Posterior vena cava (tissue), 2 donors: ENCODE results near the gene ADAM11. TPM values are rescaled to one million over a fixed set of nuclear protein-coding genes. Genes with fewer than 3 reads are reported as not detected.
"Not testable (repeated sequence)": the region's sequence is repeated elsewhere in the genome, so short reads cannot be mapped to it uniquely, and the experiment has no call there.

Experiments
- DNase-seq: peaks from one replicate; pipeline ENCODE4 v3.0.0-alpha.2; 2020; ENCODE audit warnings: low spot score
- intact Hi-C, 2 donors: fragments of 100-400 bp; cut with DNase I; formaldehyde crosslinking; loops; one replicate each; pipeline versions ENCODE4 v1.14.1 to v1.14.2; 2022 to 2023
- total RNA-seq, 2 donors: library from RNA; stranded (reverse); fragmentation: NEBNext Ultra II Directional; extraction: Animal tissue kit (Norgen Biotek cat#: 25700); gene quantifications; one replicate each; pipeline ENCODE4 v1.2.1, GENCODE V29; 2021
- donor health status: DM: yes; HTN: yes; CAD: no.
- donor health status: DM: yes; HTN: yes; CAD: no.

Gene ADAM11
- total RNA-seq, 2 donors from 2014 or later = 0.29 to 0.42 TPM

DNA sequence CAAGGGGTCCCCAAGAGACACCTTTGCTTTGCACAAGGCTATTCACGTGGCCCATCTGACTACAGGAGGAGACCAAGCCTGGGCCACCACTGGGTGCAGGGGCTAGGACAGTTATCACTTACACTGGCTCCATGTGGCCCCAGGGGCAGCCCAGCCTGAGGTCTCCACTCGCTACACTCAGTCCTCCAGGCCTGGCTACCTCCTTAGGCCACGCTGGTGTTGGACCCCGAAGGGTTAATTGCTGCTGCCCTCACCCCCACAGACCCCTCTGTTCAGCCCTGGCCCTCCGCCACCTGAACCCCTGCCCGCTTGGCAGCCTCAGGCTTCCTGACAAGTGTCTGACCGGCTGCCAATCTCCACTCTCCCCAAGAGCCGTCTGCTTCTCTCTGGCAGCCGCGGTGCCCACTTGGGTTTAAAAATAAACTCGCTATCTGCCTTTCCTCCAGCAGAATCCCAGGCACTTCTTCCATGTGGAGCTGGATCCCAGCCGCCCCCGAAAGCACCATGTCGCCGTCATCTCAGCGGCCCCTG lies 27.8 kb downstream of the ADAM11 start:
- peak; percentile 71 for DNase-seq
- intact Hi-C loops = no loop called here

DNA sequence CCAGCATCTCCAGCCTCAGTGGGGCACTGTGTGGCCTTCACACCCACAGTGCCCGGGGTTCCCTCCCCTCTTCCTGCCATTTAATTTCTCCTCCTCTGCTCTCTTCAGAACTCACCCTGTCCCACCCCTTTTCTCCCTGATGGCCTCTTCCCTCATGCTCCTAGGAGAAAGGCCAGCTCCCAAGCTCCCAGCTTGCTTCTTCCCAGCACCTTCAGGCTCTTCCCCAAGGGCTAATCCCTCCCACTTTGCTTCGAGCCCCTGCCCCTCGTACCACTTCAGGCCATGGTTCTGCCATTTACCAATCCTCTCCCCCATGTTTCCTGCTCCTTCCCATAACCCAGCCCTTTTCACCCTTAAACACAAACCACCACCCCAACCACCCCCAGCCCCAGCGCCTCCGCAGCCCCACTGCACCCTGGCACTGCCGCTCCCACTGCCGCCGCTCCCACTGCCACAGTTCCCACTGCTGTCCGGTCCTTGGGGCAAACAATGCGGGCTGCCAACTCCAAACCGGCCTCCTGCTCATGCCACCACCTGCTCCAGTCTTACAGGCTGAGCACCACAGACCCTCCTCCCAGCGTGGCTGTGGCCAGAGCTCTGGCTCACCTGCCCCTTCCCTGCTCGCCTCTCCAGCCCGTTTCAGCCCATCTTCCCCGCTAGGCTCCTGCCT lies 28.6 kb downstream of the ADAM11 start:
- DNase-seq = peak; percentile 59
- intact Hi-C loops = no loop called here

DNA sequence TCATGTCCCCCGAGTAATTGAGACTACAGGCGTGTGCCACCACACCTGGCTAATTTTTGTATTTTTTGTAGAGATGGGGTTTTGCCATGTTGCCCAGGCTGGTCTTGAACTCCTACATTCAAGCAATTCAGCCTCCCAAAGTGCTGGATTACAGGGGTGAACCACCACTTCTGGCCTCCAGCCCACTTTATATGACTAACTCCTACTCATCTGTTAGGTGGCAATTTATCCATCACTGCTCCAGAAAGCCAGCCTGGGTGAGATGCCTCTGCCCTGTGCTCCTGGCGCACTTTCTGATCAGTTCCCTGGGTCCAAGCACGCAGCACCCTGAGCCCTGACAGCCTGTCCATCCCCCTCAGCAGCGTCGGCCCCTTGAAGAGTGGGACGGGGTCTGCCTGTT lies 29.4 kb downstream of the ADAM11 start:
- intact Hi-C loops = no loop called here
- DNase-seq = peak; percentile 37

DNA sequence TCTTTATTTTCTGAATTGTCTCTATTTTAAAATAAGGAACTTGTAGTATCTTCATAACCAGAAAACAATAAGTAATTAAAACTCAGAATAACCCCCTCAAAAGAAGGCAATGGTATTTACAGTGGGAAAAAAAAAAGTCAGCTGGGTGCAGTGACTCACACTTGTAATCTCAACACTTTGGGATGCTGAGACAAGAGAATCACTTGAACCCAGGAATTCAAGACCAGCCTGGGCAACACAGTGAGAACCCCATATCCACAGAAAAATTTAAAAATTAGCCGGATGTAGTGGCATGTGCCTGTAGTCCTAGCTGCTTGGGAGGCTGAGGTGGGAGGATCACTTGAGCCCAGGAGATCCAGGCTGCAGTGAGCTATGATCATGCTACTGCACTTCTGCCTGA lies 33.5 kb downstream of the ADAM11 start:
- no peak for DNase-seq
- intact Hi-C loops = loop anchor here (1.0 to 5.0 kb wide), 2 partner anchors 34 to 35 kb away; partner anchors contain the start of gene ADAM11 (in 1 of the 2)

DNA sequence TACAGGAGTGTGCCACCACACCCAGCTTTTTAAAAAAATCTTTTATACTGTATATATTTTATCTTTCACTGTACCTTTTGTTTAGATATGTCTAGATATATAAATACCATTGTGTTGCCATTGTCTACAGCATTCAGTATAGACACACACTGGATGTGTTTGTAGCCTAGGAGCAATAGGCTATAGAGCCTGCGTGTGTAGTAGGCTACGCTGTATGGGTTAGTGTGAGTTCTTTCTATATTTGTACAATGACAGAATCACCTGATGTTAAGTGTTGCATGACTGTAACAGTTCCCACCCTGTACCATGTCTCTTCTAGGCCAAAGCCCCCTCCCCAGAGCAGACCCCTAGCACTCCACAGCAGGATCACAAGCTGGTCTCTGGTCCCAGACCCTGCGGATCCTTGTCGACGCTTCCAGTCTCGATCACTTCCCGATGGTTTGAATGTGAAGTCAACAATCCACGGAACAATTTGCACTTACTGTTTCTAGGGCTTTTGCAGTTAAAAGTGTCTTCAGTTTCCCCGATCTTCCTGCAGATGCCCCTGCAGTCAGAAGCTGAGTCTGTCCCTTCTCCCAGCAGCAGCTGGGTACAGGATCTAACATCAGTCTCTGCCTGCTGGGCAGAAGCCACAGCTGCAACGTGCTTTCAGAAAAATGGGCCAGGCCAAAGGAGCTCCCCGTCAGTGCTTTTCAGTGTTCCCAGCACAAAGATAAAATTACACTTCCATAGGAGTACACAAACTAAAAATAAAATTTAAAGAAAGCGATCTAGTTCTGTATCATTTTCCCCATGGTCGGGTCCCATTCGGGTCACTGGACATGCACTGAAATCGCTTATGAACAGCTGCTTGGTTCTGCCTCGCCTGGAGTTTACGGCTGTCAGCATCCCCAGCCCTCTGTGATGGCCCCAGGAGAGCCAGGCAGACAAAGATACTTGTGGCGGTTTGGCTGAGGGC lies 35.4 kb downstream of the ADAM11 start:
- peak; percentile 42 for DNase-seq
- intact Hi-C loops = loop anchor here in 1 of 2 donors (5.0 kb wide), 1 partner anchor 33 kb away; no protein-coding TSS in a partner anchor

DNA sequence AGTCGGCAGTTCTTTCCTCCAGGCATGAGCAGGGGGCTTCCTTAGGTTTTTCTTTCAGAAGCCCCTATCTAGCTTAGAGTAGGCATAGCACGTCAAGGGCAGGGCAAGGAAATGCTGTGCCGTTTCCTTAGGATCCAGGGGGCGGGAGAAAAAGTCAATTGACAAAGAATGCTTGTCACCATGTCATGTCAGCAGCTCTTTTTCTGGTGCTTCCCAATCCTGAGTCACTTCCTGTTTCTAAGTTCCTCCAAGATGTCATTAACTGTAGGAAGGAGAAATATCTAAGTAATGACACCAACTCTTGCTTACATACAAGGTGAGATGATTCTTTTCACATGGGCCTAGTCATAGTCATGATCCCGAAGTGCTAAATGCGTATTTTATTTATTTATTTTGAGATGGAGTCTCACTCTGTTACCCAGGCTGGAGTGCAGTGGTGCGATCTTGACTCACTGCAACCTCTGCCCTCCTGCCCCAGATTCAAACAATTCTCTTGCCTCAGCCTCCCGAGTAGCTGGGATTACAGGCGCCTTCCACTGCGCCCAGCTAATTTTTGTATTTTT lies 36.1 kb downstream of the ADAM11 start:
- DNase-seq = peak; percentile 41
- intact Hi-C loops = loop anchor here in 1 of 2 donors (5.0 kb wide), 1 partner anchor 32 kb away; no protein-coding TSS in a partner anchor

DNA sequence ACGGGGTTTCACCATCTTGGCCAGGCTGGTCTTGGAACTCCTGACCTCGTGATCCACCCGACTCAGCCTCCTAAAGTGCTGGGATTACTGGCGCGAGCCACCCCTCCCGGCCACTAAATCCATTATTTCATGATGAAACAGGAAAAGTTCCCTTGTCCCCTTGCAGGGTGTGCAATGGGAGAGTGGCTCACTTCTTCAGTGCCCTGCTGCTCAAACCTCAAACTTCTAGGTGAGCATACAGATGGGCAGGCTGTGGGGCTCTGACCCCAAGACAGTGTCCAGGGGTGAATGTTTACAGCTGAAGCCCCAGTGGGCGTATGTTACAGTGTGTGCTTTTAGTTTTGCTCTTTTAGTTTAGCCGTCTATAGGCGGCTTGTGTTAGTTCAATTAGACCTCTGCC lies 36.6 kb downstream of the ADAM11 start:
- DNase-seq = peak; percentile 20
- intact Hi-C loops = no loop called here

DNA sequence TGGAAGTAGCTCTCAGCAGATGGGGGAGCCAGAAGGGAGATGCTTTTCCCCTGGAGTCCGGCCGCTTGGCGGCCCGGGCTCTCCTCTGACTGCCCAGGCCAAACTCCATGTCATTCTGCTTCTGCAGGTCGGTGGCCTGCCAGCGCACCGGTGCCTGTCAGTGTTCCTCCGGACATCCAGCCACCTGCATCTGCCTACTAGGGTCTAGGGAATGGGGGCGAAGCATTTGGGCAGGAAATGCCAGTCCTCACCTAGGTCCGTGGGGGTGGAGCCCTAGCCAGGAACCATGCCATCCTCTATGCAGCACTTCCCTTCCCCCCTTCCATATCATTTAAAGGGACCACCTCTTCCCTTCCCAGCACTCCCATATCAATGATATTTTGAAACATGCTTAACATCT lies 37.1 kb downstream of the ADAM11 start:
- intact Hi-C loops = no loop called here
- DNase-seq = peak; percentile 43

DNA sequence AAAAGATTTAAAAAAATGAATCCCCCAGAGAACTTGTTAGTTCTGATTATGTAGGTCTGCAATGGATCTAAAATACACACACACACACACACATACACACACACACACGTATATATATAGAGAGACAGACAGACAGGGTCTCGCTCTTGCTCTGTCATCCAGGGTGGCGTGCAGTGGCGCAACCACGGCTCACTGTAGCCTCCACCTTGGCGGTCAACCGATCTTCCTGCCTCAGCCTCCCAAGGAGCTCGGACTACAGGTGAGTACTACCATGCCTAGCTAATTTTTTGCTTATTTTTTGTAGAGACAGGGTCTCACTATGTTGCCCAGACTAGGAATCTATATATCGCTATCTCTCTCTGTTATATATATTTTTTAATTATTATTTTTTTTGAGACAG lies 37.9 kb downstream of the ADAM11 start:
- no peak for DNase-seq
- intact Hi-C loops = no loop called here

DNA sequence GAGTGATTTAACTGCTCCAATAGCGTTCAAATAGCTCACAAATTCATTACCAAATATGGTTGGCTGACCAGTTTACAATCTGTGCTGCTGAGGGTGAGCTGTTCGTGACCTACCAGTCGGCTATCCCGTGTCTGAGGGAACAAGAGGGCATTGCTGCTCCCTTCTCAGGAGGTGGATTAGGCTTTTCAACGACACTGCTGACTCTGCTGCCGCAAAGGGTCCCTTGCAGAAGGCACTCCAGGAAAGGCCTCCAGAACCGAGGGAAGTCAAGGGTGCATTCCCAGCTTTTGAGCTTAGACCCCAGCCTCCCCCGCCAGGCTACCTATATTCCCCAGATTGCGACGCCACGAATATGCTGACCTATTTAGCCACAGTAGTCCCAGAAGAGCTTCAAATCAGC lies 39.0 kb downstream of the ADAM11 start:
- intact Hi-C loops = no loop called here
- DNase-seq = peak; percentile 71

DNA sequence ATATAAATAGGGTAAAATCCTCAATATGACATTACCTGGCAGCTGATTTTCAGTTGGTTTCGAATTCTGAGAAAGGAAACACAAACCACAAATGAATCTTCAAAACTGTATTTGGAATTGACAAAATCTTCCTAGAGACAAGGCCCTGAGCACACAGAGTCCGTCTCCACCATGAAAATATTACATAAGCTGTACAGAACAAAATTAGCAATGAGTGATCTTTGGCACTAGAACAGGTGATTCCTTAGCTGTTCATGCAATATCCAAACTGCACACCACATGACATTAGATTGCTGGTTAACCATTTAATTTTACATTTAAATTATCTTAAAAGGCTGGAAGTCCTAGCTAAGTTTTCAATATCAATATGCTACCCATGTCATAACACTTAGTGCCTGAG lies 39.6 kb downstream of the ADAM11 start:
- no peak for DNase-seq

DNA sequence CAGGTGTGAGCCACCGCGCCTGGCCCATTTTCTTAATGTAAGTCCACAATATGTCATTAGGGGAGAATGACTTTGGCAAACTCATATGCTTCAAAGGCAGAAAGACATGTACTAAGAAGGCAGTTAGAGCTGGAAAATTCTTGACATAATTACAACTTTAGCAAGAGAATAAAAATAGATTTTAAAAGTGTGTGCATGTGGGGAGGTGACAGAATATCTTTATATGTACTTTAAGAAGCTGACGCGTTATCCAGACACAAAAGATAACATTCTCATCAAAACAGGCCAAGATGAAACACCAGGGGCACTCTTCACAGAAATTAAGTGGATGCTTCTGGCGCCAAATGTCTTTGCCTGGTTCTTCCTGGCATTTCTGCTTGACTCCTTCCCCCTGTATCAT lies 43.1 kb downstream of the ADAM11 start:
- DNase-seq = peak; percentile 36
- intact Hi-C loops = no loop called here

More for the DNA sequence above, 39.6 kb downstream of the ADAM11 start:
- intact Hi-C loops = no loop called here

DNA sequence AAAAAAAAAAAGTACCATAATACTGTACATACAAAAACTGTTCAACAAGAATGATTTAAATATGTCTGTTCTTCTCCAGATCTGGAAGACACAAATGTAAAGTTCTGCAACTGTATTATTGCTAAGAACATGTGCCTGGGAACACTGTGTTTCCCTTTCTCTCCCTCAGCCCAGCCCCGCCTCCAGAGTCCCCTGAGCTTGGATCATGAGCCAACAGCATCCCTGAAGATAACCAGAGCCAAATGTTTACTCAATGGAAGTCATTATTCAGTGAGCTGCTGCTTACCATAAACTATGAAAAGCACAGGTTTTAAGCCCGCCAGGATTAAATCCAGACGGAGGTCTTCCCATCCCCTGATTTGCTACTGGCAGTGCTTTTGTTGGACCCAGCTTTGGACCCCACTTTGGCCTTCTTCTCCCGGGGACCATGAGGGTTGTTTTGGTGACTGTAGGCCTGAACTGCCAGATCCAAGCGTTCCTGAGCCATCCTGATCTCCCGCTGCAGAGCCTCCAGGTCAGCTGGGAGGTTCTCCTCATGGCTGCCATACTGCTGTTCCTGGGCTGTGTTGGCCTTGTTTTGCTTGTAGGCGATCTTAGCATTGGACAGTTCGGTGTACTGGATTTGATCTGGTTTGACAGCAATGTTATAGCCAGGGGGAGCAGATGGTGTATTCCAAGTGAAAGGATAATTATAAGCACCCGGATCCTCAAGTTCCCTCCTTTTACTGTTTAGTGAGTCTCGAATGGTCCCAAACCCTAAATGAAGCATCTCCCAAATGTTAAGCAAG lies 45.7 kb downstream of the ADAM11 start:
- DNase-seq = peak; percentile 43
- intact Hi-C loops = no loop called here

DNA sequence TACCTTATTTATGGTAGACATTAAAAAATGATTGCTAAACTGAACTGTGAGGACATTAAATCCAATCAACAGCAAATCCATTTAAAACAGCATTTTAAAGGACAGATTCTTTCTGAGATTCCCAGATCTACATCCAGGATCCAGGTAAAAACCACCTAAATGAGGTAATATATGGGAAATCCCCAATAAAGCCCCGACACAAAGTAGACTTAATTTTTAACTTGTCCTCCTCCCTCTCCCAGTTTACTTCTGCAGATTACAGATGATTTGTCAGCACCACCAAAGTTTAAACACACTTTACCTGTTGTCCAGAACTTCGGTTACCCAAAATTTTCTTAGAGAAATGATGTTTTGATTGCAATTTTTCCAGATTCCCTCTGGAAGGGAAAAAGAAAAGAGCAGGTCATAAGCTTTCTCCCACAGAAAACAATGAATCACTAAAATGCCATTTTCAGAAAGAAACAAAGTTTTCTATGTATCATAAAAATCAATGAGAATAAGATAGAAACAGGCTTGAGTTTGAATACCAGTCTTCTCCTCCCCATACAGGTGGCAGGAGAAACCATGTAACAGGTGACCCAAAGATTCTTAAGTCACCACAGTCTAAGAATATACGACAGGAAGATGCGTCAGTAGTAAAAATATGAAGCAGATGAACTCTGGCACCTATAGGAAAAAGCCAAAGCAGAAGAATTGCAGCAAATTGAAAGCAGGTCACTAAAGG lies 48.5 kb downstream of the ADAM11 start:
- intact Hi-C loops = no loop called here
- no peak for DNase-seq

DNA sequence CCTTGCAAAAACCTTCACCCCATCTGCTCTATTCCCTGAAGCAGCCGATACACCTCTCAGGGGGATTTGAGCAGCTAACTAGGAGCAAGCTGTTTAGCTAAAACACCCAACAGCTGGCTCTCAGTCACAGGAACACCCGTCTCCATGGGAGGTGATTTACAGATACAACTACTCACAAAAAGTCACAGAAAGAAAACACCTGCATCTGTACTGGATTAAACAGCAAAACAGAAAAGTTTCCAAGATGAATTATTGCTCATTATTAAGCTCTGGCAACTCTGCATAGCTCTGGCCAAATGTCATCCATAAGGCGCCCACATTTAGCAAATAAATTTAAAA lies 49.0 kb downstream of the ADAM11 start:
- DNase-seq = peak; percentile 20
- intact Hi-C loops = no loop called here

DNA sequence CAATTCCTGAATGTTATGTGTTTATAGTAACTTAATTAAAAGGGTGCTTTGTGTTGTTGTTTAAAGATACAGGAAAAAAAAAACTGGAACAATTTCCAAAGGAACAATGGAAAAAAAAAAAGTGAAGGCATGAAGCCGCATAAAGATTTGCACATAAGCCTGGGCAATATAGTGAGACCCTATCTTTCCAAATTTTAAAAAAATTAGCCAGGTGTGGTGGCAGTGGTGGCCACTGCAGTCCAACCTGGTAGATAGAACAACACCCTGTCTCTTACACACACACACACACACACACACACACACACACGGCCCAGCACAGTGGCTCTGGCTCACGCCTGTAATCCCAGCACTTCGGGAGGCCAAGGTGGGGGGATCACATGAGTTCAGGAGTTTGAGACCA lies 49.4 kb downstream of the ADAM11 start:
- intact Hi-C loops = no loop called here
- DNase-seq = peak; percentile 48

DNA sequence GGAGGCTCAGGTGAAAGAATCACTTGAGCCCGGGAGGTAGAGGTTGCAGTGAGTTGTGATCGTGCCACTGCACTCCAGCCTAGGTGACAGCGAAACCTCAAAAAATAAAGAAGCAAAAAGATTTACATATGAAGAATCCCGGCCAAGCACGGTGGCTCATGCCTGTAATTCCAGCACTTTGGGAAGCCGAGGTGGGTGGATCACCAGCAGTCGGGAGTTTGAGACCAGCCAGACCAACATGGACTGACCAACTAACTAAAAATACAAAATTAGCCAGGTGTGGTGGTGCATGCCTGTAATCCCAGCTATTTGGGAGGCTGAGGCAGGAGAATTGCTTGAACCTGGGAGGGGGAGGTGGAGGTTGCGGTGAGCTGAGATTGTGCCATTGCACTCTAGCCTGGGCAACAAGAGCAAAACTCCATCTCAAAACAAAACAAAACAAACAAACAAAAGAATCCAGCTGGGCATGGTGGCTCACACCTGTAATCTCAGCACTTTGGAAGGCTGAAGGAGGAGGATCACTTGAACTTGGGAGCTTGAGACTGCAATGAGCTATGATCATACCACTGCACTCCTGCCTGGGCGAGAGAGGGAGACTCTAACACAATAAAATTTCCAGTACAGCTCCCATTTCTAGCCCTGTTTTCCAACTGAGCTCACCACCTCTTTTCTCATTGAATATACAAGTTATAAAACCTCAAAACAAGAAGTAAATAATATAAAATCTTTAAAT lies 50.0 kb downstream of the ADAM11 start:
- intact Hi-C loops = not testable (repeated sequence)
- peak; percentile 35 for DNase-seq

DNA sequence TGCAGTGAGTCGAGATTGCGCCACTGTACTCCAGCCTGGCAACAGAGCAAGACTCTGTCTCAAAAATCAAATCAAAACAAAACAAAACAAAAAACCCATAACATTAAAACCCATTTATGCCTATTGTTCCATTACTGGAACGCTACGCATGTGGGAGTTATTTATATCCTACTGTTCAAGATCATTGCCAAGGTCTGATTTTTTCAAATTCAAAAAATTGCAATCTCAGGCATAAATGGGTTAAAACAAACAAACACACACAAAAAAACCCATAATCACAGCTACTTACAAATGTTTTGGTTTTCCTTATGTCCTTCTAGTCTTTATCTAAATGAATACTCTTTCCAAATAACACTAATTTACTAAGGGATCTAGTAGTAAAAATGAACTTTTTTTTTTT lies 53.5 kb downstream of the ADAM11 start:
- no peak for DNase-seq
- intact Hi-C loops = no loop called here
